ENCODE results near the gene SREBF2. TPM values are rescaled to one million over a fixed set of nuclear protein-coding genes. Genes with fewer than 3 reads are reported as not detected.

SREBF2 gene
- total and polyA plus RNA-seq, 2 of the 13 experiments (the other 11 are each of a cell fraction or from before 2014, with no cell fraction given) = 53.8 to 72.6 TPM

- TF ChIP-seq, protein P1, sequence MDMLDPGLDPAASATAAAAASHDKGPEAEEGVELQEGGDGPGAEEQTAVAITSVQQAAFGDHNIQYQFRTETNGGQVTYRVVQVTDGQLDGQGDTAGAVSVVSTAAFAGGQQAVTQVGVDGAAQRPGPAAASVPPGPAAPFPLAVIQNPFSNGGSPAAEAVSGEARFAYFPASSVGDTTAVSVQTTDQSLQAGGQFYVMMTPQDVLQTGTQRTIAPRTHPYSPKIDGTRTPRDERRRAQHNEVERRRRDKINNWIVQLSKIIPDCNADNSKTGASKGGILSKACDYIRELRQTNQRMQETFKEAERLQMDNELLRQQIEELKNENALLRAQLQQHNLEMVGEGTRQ (IDR thresholded peaks at IDR 0.05; ENCODE audit: low read depth, low read length) = no peak
- TF ChIP-seq, protein P1 (CRISPR knock-in tag; IDR thresholded peaks at IDR 0.05; ENCODE audit: borderline replicate concordance) = no peak
- no peak for TF ChIP-seq FOXM1 (CRISPR knock-in tag; IDR thresholded peaks at IDR 0.05)
- TF ChIP-seq MXD1 (CRISPR knock-in tag; IDR thresholded peaks at IDR 0.05) = 0 out of 2 replicates have a peak, but pooled peaks have one; percentile 39
- TF ChIP-seq ZNF264 (CRISPR knock-in tag; IDR thresholded peaks at IDR 0.05) = no peak
- TF ChIP-seq KDM5A (IDR thresholded peaks at IDR 0.05; ENCODE audit: borderline replicate concordance, low read length) = no peak
- TF ChIP-seq ZBTB7B (CRISPR knock-in tag; IDR thresholded peaks at IDR 0.05) = 0 out of 2 replicates have a peak, but pooled peaks have one; percentile 38
- peak; percentile 83 for TF ChIP-seq ZNF777 (CRISPR knock-in tag; IDR thresholded peaks at IDR 0.05)
- peak; percentile 8; the same call in 1 of the 2 replicates for TF ChIP-seq SALL1 (CRISPR knock-in tag; IDR thresholded peaks at IDR 0.05)
- no peak for TF ChIP-seq FOXK2 (IDR thresholded peaks at IDR 0.05)
- peak; percentile 65 for TF ChIP-seq HNRNPK (IDR thresholded peaks at IDR 0.05; ENCODE audit: low read depth, low read length, poor library complexity, severe bottlenecking)
- no peak for TF ChIP-seq BORCS8-MEF2B (CRISPR knock-in tag; IDR thresholded peaks at IDR 0.05)
- peak; percentile 35; the same call in 1 of the 2 replicates for TF ChIP-seq ZBTB38 (CRISPR knock-in tag; IDR thresholded peaks at IDR 0.05)
- no peak for TF ChIP-seq SP1 (IDR thresholded peaks at IDR 0.05)
- TF ChIP-seq SP1 (CRISPR knock-in tag; IDR thresholded peaks at IDR 0.05) = no peak
- TF ChIP-seq ARNT2 (CRISPR knock-in tag; IDR thresholded peaks at IDR 0.05; ENCODE audit: low read depth) = no peak
- TF ChIP-seq, protein P2, sequence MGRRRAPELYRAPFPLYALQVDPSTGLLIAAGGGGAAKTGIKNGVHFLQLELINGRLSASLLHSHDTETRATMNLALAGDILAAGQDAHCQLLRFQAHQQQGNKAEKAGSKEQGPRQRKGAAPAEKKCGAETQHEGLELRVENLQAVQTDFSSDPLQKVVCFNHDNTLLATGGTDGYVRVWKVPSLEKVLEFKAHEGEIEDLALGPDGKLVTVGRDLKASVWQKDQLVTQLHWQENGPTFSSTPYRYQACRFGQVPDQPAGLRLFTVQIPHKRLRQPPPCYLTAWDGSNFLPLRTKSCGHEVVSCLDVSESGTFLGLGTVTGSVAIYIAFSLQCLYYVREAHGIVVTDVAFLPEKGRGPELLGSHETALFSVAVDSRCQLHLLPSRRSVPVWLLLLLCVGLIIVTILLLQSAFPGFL (CRISPR knock-in tag; IDR thresholded peaks at IDR 0.05) = no peak
- TF ChIP-seq U2AF1 (optimal IDR thresholded peaks at IDR 0.05; ENCODE audit: low read depth, low read length) = no peak
- TF ChIP-seq HOXA3 (CRISPR knock-in tag; IDR thresholded peaks at IDR 0.05) = 0 out of 2 replicates have a peak, but pooled peaks have one; percentile 22
- TF ChIP-seq YY1 (IDR thresholded peaks at IDR 0.05; ENCODE audit: insufficient read depth, insufficient replicate concordance, low read depth, low read length) = peak; percentile 34
- TF ChIP-seq, protein P3, sequence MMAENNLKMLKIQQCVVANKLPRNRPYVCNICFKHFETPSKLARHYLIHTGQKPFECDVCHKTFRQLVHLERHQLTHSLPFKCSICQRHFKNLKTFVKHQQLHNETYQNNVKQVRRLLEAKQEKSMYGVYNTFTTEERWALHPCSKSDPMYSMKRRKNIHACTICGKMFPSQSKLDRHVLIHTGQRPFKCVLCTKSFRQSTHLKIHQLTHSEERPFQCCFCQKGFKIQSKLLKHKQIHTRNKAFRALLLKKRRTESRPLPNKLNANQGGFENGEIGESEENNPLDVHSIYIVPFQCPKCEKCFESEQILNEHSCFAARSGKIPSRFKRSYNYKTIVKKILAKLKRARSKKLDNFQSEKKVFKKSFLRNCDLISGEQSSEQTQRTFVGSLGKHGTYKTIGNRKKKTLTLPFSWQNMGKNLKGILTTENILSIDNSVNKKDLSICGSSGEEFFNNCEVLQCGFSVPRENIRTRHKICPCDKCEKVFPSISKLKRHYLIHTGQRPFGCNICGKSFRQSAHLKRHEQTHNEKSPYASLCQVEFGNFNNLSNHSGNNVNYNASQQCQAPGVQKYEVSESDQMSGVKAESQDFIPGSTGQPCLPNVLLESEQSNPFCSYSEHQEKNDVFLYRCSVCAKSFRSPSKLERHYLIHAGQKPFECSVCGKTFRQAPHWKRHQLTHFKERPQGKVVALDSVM (CRISPR knock-in tag; IDR thresholded peaks at IDR 0.05) = peak; percentile 71; the same call in 1 of the 2 replicates
- TF ChIP-seq, protein P4, sequence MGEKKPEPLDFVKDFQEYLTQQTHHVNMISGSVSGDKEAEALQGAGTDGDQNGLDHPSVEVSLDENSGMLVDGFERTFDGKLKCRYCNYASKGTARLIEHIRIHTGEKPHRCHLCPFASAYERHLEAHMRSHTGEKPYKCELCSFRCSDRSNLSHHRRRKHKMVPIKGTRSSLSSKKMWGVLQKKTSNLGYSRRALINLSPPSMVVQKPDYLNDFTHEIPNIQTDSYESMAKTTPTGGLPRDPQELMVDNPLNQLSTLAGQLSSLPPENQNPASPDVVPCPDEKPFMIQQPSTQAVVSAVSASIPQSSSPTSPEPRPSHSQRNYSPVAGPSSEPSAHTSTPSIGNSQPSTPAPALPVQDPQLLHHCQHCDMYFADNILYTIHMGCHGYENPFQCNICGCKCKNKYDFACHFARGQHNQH (CRISPR knock-in tag; IDR thresholded peaks at IDR 0.05) = no peak
- TF ChIP-seq PAF1 (CRISPR knock-in tag; IDR thresholded peaks at IDR 0.05) = no peak
- TF ChIP-seq HNRNPLL (IDR thresholded peaks at IDR 0.05; ENCODE audit: low read depth, low read length, poor library complexity, severe bottlenecking) = peak; percentile 35
- TF ChIP-seq PAX8 (CRISPR knock-in tag; IDR thresholded peaks at IDR 0.05; ENCODE audit: borderline replicate concordance) = no peak
Observed at GRCh38 chr22:41925783-41926460, 93.0 kb downstream of the SREBF2 start (continued).

All from HepG2 (cell line).